GM19099 (cell line): Measurements from ENCODE around the gene GSK3B.
A peak's percentile ranks its signal among the peaks of the same experiment; 100 is the strongest.

Experiments used
- POLR2A ChIP-seq: IDR thresholded peaks from 3 replicates; pipeline ENCODE4 v1.6.1; 2011; ENCODE audit warnings: low read depth; ENCODE audit not compliant: insufficient read length; ENCODE audit errors: extremely low read depth

Gene GSK3B

GRCh38 chr3:120093911-120094775 is at the start of gene GSK3B:
TSS of gene GSK3B (minus strand) at chr3:120094447. CDS start at chr3:120093434, 1,013 bp downstream.
- TF ChIP-seq POLR2A: peak; percentile 80

DNA sequence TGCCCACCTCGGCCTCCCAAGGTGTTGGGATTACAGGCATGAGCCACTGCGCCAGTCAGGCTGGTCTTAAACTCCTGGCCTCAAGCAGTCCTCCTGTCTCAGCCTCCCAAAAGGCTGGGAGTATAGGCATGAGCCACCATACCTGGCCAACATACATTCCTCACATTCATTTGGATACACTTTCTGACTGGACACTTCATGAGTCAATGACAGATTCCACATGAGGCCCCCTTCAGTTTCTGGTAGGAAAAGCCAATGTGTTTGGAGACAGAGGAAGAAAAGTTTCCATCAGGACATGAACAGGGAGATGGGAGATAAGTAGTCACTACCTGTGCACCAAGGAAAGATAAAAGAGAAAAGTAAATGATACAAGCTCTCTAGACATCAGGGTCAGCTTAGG is 49.4 kb upstream of the GSK3B start:
- TF ChIP-seq POLR2A: no peak

GRCh38 chr3:120142236-120142635 is 48.0 kb upstream of the GSK3B start:
- TF ChIP-seq POLR2A: no peak

DNA sequence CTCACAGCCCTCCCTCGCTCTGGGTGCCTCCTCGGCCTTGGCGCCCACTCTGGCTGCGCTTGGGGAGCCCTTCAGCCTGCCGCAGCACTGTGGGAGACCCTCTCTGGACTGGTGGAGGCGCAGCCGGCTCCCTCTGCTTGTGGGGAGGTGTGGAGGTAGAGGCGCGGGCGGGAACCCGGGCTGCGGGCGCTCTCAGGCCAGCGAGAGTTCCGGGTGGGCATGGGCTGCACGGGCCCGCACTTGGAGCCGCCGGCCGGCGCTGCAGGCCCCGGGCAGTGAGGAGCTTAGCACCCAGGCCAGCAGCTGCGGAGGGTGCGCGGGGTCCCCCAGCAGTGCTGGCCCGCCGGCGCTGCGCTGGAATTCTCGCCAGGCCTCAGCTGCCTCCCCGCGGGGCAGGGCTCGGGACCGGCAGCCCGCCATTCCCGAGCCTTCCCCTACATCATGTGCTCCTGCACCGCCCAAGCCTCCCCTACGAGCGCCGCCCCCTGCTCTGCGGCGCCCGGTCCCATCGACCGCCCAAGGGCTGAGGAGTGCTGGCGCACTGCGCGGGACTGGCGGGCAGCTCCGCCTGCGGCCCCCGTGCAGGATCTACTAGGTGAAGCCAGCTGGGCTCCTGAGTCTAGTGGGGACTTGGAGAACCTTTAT is 46.0 kb upstream of the GSK3B start:
- TF ChIP-seq POLR2A: no peak

DNA sequence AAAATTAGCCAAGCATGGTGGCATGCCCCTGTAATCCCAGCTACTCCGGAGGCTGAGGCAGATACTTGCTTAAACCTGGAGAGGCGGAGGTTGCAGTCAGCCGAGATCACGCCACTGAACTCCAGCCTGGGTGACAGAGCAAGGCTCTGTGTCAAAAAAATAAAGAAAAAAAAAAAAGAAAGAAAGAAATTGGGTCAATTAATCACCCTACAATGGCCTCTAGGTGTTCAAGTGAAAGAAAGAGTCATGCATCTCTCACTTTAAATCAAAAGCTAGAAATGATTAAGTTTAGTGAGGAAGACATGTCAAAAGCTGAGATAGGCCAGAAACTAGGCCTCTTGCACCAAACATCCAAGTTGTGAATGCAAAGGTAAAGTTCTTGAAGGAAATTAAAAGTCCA is 44.9 kb upstream of the GSK3B start:
- TF ChIP-seq POLR2A: no peak

- no peak for TF ChIP-seq POLR2A
Measured at GRCh38 chr3:120137548-120137947, 43.3 kb upstream of the GSK3B start.

GRCh38 chr3:120130656-120131055 is 36.4 kb upstream of the GSK3B start:
- no peak for TF ChIP-seq POLR2A

DNA sequence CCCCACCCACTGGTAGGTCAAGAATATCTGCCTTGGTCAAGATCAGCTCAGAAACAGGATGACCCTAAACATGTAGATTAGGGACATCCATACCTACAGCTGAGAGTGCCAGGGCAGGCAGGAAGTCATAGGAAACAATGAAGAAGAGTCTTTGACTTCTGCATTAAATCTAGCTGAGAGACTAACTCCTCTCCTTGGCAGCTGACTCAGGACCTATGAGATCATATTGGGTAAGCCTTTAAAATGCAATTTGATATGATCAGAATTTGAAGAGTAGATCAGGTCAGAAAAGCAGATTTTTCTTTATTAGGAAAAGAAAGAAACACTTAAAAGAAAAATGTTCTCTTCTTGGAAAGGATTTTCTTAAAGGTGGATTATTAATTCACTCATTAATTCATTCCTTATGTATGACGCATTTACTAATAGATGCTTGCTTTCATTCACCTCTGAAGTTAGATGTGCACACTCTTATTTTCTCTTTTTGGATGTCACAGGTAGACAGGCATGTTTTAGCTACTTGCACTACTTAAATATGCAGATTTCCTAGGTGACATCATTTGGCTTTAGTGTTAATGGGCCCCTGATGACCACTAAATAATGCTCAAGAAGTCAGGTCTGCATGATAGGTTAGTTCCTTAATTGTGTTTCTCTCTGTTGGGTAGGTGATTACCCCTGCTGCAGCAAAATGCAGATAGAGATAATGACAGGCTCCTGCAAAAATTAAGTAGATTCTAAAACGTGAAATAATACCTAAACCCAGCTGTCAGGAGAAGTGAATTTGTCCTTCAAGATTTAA is 35.7 kb upstream of the GSK3B start:
- TF ChIP-seq POLR2A: no peak

- TF ChIP-seq POLR2A: no peak
Measured at GRCh38 chr3:120129051-120129450, 34.8 kb upstream of the GSK3B start.

GRCh38 chr3:120125992-120126391 is 31.7 kb upstream of the GSK3B start:
- no peak for TF ChIP-seq POLR2A

- no peak for TF ChIP-seq POLR2A
Measured at GRCh38 chr3:120119846-120120510, 25.7 kb upstream of the GSK3B start.

GRCh38 chr3:120114981-120115380 is 20.7 kb upstream of the GSK3B start:
- no peak for TF ChIP-seq POLR2A

DNA sequence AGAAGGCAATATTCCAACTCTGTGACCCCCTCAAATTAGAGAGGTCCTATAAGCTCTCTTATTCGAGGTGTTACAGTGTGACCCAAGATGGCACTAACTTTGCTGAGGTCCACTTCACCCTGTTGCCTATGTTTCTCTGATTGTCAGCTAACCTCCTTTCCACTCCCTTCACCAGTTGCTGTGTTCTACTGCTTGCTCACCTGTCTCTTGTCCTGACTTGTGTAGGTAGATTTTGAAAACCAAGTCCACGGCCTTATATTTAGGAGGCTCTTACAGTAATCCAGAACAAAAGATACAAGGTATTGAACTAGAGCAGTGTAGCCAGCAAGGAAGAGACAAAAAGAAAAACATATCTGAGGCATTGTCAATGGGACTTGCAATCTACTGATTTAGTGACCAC is 20.1 kb upstream of the GSK3B start:
- no peak for TF ChIP-seq POLR2A

- TF ChIP-seq POLR2A: no peak
Measured at GRCh38 chr3:120113128-120114116, 19.2 kb upstream of the GSK3B start.

DNA sequence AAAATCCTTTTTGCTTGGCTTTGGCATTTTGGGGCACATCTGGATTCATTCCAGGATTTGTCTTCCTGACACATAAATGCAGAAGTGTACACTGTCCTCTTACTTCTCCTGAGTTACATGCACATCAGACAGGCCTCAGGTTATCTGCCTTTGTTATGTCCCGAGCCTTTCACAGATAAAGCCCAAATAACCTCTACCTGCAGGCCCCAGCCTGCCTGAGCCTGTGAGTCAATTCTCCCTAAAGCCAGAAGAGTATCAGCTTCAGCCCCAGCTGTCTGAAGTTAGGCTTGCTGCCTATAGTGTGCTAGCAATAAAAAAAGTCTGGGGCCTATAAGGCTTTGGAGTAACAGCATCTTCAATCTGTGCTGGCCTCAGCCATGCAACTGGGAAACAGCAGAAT is 17.7 kb upstream of the GSK3B start:
- no peak for TF ChIP-seq POLR2A

GRCh38 chr3:120103276-120103675 is 9.0 kb upstream of the GSK3B start:
- no peak for TF ChIP-seq POLR2A
